LNCAP (cell line): Measurements from ENCODE around the gene ANXA4.

Source experiments
- TF ChIP-seq, protein P1 (sequence below): fragments of 450-650 bp; IDR thresholded peaks from 2 replicates; pipeline ENCODE4 v1.5.1; 2017; ENCODE audit warnings: mild to moderate bottlenecking

ANXA4 gene

DNA sequence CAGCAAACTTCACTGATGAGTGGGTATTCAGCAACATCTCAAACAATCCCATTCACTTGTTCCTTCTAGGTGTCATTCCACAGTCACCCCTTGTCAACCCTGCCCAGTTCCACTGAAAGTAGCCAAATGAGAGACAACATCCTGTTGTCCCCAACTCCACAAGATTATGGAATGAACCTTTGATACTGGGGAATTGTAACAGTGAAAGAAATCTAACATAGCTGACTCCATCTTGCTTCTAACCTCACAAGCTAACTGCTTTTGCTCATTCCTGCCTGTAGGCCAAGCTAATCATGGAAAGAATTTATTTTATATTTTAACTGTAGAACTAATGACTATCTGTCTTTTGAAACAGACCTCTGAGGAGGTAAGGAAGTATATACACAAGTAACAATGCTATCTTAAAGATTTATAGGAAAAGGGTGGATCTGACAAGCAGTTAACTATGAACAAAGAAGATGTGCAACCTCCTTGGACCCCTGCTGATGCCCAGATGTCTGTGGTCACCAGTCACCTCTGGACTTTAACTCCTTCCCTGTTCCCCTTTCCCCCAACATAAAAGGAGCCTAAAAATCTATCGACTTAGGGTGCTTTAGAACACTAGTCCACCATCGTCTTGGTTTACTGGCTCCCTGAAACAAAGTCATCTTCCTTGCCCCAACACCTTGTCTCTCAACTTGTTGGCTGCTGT lies 6.9 kb upstream of the ANXA4 start:
- TF ChIP-seq, protein P1, sequence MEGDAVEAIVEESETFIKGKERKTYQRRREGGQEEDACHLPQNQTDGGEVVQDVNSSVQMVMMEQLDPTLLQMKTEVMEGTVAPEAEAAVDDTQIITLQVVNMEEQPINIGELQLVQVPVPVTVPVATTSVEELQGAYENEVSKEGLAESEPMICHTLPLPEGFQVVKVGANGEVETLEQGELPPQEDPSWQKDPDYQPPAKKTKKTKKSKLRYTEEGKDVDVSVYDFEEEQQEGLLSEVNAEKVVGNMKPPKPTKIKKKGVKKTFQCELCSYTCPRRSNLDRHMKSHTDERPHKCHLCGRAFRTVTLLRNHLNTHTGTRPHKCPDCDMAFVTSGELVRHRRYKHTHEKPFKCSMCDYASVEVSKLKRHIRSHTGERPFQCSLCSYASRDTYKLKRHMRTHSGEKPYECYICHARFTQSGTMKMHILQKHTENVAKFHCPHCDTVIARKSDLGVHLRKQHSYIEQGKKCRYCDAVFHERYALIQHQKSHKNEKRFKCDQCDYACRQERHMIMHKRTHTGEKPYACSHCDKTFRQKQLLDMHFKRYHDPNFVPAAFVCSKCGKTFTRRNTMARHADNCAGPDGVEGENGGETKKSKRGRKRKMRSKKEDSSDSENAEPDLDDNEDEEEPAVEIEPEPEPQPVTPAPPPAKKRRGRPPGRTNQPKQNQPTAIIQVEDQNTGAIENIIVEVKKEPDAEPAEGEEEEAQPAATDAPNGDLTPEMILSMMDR: no peak

DNA sequence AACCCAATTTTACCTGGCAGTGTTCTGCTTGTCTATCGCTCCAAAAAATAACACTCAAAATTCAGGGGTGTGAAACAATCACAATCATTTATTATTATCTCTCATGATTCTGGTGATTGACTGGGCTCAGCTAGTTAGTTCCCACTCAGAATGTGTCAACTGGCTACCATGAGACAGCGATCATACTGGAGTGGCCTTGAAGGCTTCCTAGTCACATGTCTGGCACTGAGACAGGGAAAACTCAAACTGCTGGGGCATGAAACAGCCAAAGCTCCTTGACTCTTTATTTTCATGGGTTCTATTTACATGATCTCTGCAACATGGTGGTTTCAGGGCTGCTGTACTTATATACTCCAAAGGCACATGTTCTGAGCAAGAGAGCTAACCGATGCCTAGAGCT lies 6.2 kb upstream of the ANXA4 start:
- TF ChIP-seq, protein P1: no peak

DNA sequence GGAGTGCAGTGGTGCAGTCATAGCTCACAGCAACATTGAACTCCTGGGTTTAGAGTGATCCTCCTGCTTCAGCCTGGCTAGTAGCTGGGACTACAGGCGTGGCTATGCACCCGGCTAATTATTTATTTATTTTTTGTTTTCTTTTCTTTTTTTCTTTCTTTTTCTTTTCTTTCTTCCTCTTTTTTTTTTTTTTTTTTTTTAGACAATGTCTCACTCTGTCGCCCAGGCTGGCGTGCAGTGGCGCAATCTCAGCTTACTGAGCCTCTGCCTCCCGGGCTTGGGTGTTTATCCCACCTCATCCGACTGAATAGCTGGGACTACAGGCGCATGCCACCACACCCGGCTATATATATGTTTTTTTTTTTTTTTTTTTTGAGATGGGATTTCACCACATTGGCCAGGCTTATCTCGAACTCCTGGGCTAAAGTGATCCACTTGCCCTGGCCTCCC lies 1.4 kb upstream of the ANXA4 start:
- TF ChIP-seq, protein P1: no peak

DNA sequence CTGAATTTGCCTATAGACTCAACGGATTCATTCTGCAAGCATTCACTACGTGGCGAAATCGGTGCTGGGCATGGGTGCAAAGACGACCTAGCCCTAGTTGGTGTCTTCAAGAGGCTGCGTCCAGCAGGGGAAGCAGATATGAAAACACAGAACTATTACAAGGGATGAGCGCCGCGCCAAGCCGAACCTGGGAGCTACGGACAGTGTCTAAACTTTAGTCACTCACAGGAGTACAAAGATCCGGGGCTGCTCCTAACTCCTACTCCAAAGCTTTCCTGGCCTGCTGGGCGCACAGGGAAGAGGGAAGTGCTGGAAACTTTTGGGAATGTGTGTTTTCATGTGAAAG lies 732 bp upstream of the ANXA4 start:
- TF ChIP-seq, protein P1: no peak

DNA sequence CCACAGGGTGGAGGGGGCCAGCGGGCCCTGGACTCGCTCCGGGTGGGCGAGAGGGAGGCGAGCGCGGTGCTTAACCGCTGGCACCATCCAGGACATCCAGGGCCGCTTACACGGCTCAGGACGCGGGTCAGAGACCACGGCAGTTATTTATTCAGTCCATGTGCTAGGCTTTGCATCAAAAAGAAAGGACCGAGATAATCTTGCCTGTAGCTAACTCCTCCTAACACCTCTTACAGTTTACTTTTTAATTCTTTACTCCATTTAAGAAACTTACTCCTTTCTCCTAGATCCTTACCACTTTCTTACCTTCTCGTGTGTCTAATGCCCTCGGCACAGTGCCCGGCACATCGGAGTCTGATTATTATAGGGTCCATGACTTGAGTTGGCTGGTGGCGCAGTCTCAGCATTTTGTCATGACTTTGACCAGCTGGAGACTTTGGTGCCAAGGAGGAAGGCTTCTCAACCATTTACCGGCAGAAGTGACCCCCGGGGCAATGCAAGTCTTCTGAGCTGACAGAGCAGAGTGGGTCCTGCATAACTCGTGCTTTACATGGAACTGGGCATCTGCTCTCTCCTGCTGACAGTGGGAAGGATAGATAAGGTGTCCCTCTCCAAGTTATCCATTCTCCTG lies 503 bp downstream of the ANXA4 start:
- TF ChIP-seq, protein P1: no peak

DNA sequence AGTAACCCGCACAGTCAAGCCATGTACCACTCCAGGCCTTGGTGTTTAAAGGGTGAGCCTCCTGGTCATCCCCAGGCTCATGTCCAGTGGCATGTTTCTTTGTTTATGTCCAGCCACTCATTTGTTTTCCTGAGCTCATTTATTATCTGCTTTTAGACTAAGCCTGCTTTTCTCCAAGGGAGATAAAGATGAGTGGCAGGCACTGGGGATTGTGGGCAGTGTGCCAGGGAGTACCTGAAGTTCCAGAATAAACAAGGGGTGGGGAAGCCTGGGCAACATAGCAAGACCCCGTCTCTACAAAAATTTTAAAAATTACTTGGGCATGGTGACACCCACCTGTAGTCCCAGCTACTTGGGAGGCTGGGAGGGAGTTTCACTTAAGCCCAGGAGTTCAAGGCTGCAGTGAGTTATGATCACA lies 1.9 kb downstream of the ANXA4 start:
- TF ChIP-seq, protein P1: no peak

DNA sequence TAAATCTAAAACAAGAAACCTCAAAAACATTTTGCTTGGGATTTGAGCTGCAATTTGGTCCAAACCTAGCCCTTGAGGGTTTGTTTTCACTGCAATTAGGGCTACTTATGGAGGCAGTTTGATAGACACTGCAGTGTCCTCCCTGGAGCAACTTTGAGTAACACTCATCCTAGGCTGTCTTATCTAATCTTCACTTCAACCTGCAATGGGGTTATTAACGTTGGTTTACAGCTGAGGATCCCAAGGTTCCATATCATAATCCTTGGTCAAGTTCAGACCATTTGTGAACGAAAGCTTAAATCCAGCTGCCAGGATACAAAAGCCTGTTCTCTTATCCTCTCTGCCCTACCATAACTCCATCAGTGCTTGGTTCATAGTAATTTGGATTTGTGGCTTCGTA lies 2.5 kb downstream of the ANXA4 start:
- TF ChIP-seq, protein P1: no peak
